Peyer's patch (tissue), 4 donors: ENCODE data around the gene ANKRD60.

Source experiments
- CTCF ChIP-seq, 6 experiments: fragments of 450-650 bp in 4 of 6; fragments of 200-600 bp in 2 of 6; sonication (generic) in 1 of 6; IDR thresholded peaks; one replicate each; pipeline ENCODE4 v1.5.1; 2017 to 2019; ENCODE audit warnings: antibody characterized with exemption in 6 of 6, mild to moderate bottlenecking in 3 of 6, moderate library complexity in 1 of 6
- POLR2A ChIP-seq, 2 donors: fragments of 450-650 bp; IDR thresholded peaks; one replicate each; pipeline ENCODE4 v1.5.1; 2017; ENCODE audit warnings: antibody characterized with exemption in 2 of 2, mild to moderate bottlenecking in 2 of 2, moderate library complexity in 2 of 2

GRCh38 chr20:58268421-58268821, 40.0 kb upstream of the ANKRD60 start:
- no peak for TF ChIP-seq CTCF (IDR thresholded peaks at IDR 0.05)
- TF ChIP-seq POLR2A (IDR thresholded peaks at IDR 0.05), result no peak
